ENCODE data around the gene CMIP.

GRCh38 chr16:81552743-81553079 is 108.1 kb downstream of the CMIP start:
- TF ChIP-seq CTCF (IDR thresholded peaks at IDR 0.05) (no peak), POLR2A (IDR thresholded peaks at IDR 0.05; ENCODE audit: low read depth) (no peak), POLR2AphosphoS5 (IDR thresholded peaks at IDR 0.05) (no peak), EP300 (IDR thresholded peaks at IDR 0.05) (no peak)

Data from esophagus muscularis mucosa (tissue), 4 donors.